NCI-H82 (cell line): Measurements from ENCODE around the gene PDE12.
A peak's percentile ranks its signal among the peaks of the same experiment; 100 is the strongest.
"Not testable (repeated sequence)": the region's sequence is repeated elsewhere in the genome, so short reads cannot be mapped to it uniquely, and the experiment has no call there.

Source experiments
- DNase-seq: peaks from one replicate; lab custom pipeline; 2025; lab: John Stamatoyannopoulos, UW

Gene PDE12

DNA sequence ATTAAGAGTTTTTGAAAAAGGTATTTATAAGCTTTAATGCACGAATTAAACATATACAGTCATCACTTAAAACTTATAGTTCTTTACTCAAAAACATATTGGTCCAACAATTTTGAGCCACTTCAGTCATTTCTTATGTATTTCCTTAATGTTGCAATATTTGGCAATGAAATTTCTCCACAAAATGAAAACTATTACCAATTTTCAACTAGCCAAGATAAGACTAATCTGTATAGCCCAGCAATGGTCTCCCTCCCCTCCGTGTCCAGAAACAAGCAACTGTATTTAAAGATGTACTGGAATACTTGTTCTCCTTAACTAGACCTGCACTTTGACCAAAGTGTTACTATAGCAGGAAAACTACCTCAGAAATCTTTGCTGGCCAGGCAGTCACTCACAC, 31.8 kb downstream of the PDE12 start:
- DNase-seq, result no peak

DNA sequence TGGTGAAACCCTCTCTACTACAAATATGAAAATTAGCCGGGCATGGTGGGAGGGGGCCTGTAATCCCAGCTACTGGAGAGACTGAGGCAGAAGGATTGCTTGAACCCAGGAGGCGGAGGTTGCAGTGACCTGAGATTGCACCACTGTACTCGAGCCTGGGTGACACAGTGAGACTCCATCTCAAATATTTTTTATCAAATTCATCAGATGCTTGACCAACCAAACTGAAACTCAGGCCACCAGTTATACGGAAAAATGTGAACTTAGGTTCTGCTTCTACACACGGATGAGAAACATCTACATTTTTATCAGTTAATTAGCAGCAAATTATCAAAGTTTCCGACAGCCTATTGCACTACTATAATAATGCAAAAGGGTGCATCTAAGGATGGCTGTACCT, 36.2 kb downstream of the PDE12 start:
- DNase-seq, result no peak

DNA sequence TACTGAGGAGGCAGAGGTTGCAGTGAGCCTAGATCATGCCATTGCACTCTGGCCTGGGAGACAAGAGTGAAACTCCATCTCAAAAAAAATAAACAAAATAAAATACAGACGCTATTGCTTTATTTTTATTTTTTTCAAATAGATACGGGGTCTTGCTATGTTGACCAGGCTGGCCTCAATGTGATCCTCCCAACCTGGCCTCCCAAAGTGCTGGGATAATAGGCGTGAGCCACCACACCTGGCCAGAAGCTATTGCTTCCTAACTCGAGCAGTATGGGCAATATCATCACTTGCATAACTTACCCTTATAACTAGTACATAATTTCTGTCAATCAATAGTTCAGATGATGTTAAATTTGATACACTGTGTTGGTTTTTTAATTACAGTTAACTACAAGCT, 38.1 kb downstream of the PDE12 start:
- DNase-seq, result no peak

DNA sequence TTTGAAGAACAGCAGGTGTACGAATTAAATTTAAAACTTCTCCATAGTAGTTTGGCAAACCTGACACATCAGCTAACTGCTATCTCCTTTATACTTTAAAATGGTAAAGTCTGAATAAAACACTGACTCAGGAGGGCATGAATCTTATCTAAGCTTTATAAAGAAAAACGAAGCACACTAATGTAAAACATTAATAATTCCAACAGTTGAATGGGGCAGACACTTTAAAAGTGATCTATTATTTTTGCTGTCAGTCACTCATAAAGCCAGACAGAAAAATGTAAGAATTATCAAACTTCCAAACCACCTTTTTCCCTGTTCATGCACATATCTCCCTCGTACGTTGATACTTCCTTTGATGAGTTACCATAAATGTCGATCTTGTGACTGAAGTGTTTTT, 38.5 kb downstream of the PDE12 start:
- no peak for DNase-seq

- peak; percentile 51 for DNase-seq
These were observed 40.5 kb downstream of the PDE12 start for GRCh38 chr3:57596495-57597126.

GRCh38 chr3:57597127-57597923, 41.3 kb downstream of the PDE12 start, which contains the start of gene ARF4:
ARF4 (minus strand) TSS chr3:57597344; CDS start chr3:57597140, 204 bp downstream.
- DNase-seq, result peak; percentile 98

- DNase-seq, result no peak
These were observed 42.8 kb downstream of the PDE12 start for GRCh38 chr3:57598765-57599360.

DNA sequence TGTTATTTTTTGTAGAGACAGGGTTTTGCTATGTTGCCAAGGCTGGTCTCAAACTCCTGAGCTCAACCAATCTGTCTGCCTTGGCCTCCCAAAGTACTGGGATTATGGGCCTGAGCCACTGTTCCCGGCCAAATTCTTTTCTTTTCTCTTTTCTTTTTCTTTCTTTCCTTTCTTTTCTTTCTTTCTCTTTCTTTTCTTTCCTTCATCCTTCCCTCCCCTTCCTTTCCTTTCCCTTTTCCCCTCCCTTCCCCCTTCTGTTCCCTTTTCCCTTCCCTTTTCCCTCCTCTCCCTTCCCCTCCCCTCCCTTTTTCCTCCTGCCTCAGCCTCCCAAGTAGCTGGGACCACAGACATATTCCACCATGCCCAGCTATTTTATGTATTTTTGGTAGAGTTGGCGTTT, 44.1 kb downstream of the PDE12 start:
- no peak for DNase-seq

DNA sequence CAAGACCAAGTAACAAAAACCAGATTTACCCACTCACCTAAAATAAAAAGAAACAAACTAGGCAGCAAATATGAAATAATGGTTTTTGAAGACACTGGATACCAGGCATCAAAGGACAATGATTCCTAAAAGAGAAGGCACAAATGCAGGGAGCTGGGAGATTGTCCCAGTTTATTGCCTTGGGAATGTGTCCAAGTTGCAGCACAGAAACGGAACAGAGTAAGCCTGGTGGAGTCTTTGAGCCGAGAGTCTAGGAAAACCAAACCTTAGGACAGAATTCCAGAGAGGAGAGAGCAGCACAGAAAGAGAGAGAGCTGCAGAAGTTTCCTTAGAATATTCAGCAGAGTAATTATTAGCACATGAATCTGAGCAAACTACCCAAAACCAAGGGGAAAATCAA, 48.9 kb downstream of the PDE12 start:
- DNase-seq, result no peak

GRCh38 chr3:57605683-57606082, 49.6 kb downstream of the PDE12 start:
- DNase-seq, result no peak

DNA sequence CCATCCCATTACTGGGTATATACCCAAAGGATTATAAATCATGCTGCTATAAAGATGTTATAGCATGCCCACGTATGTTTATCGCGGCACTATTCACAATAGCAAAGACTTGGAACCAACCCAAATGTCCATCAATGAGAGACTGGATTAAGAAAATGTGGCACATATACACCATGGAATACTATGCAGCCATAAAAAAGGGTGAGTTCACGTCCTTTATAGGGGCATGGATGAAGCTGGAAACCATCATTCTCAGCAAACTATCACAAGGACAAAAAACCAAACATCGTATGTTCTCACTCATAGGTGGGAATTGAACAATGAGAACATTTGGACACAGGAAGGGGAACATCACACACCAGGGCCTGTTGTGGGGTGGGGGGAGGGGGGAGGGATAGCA, 55.8 kb downstream of the PDE12 start:
- DNase-seq, result not testable (repeated sequence)

DNA sequence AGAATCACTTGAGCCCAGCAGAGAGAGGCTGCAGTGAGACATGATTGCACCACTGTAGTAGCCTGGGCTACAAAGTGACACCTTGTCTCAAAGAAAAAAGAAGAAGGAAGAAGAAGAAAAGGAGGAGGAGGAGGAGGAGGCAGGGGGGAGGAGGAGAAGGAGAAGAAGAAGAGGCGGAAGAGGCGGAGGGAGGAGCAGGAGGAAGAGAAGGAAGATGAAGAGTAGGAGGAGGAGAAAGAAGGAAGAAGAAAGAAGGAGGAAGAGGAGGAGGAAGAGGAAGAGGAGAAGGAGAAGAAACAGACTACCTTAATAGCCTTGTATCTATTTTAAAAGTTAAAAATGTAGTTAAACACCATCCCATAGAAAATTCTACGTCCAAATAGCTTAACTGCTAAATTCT, 60.2 kb downstream of the PDE12 start:
- DNase-seq, result no peak
